Motor neuron (in vitro differentiated cells): ENCODE results near the gene EFCAB11. TPM values are rescaled to one million over a fixed set of nuclear protein-coding genes. Genes with fewer than 3 reads are reported as not detected.
A peak's percentile ranks its signal among the peaks of the same experiment; 100 is the strongest.

Experiments
- ATAC-seq, 8 experiments: fragments of 200-7000 bp; cut with Tn5 transposase; replicated peaks in 6 of 8; 2 replicates each; pipeline ENCODE4 v1.8.0; 2021; ENCODE audit warnings: mild to moderate bottlenecking in 8 of 8, moderate library complexity in 8 of 8
- H3K27ac ChIP-seq, 2 donors: fragments of 250-450 bp; sonication (Bioruptor Pico); 2 replicates each; pipeline ENCODE4 v1.9.0; 2021; ENCODE audit warnings: antibody characterized with exemption in 2 of 2, mild to moderate bottlenecking in 2 of 2, moderate library complexity in 1 of 2
- H3K4me1 ChIP-seq, 2 donors: fragments of 250-450 bp; sonication (Bioruptor Pico); replicated peaks in 1 of 2; 2 replicates each; pipeline ENCODE4 v1.6.1; 2021; ENCODE audit warnings: antibody characterized with exemption in 2 of 2, mild to moderate bottlenecking in 2 of 2, moderate library complexity in 1 of 2
- H3K4me3 ChIP-seq, 5 donors: fragments of 250-450 bp; sonication (Bioruptor Pico); 2 replicates each; pipeline ENCODE4 v1.9.0; 2021; ENCODE audit warnings: antibody characterized with exemption in 5 of 5, mild to moderate bottlenecking in 5 of 5, moderate library complexity in 4 of 5
- WGBS, 10 experiments: fragments of 450-650 bp; shearing (Covaris generic); methylation state at CpG; one replicate each; pipeline ENCODE4 v1.0.0; 2022; 5-methylcytosine and 5-hydroxymethylcytosine counted together
- in situ Hi-C, 9 experiments: fragments of 400-800 bp; cut with MboI; loops; one replicate each; pipeline ENCODE4 v1.15.0; 2021; ENCODE audit warnings: low sequenced_read_pairs in 9 of 9, low pct_unique_long_range_greater_than_20kb in 2 of 9; ENCODE audit not compliant: unreplicated experiment in 9 of 9
- total RNA-seq, 8 experiments: library from RNA; unstranded; fragments of 300-600 nt; gene quantifications; 2 replicates each; pipeline versions ENCODE4 v1.2.3 to v1.2.4, GENCODE V29; 2022

The EFCAB11 gene
- total RNA-seq, 8 experiments from 2014 or later = 3.5 to 13.2 (median 8.1) TPM

- no peak overlapping the region for H3K4me3 ChIP-seq
- 0 to 100% (median 71%) methylated on average over 1 to 5 of the region's 7 CpGs; no CpG with 5 or more reads in 2 of the 10 experiments for WGBS, 10 experiments
- H3K27ac ChIP-seq = no peak overlapping the region
- H3K4me1 ChIP-seq = no peaks in the 10 kb centered on the region
- in situ Hi-C loops = loop anchor here in 1 of 9 experiments (25.0 kb wide), 1 partner anchor 723 kb away; no protein-coding TSS in a partner anchor
- no peak for ATAC-seq
Observed at GRCh38 chr14:89760086-89760485, 194.4 kb downstream of the EFCAB11 start.

- no peak overlapping the region for H3K4me3 ChIP-seq
- in situ Hi-C loops = loop anchor here in 1 of 9 experiments (25.0 kb wide), 1 partner anchor 720 kb away; no protein-coding TSS in a partner anchor
- no peak overlapping the region for H3K27ac ChIP-seq
- ATAC-seq = no peak
- no peaks in the 10 kb centered on the region for H3K4me1 ChIP-seq
- WGBS, 10 experiments = 40 to 100% (median 65%) methylated on average over 1 to 5 of the region's 5 CpGs; no CpG with 5 or more reads in 1 of the 10 experiments
Observed at GRCh38 chr14:89757313-89757939, 197.1 kb downstream of the EFCAB11 start.

DNA sequence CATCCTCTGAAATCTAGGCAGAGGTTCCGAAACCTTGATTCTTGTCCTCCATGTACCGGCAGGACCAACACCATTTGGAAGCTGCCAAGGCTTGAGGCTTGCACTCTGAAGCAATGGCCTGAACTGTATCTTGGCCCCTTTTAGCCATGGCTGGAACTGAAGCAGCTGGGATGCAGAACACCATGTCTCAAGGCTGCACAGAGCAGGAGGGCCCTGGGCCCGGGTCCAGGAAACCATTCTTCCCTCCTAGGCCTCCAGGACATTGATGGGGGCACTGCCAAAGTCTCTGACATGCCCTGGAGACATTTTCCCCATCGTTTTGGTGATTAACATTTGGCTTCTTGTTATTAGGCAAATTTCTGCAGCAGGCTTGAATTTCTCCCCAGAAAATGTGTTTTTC, 198.7 kb downstream of the EFCAB11 start:
- in situ Hi-C loops = loop anchor here in 1 of 9 experiments (25.0 kb wide), 1 partner anchor 719 kb away; no protein-coding TSS in a partner anchor
- ATAC-seq = no peak
- Histone ChIP-seq H3K27ac (no peak overlapping the region), H3K4me3 (no peak overlapping the region), H3K4me1 (no peaks in the 10 kb centered on the region)
- WGBS, 10 experiments = 0 to 100% (median 41%) methylated on average over 1 to 4 of the region's 4 CpGs; no CpG with 5 or more reads in 2 of the 10 experiments

- no peaks in the 10 kb centered on the region for H3K4me1 ChIP-seq
- WGBS, 10 experiments = 40 to 100% (median 86%) methylated on average over 1 to 2 of the region's 4 CpGs; no CpG with 5 or more reads in 7 of the 10 experiments
- in situ Hi-C loops = loop anchor here in 1 of 9 experiments (25.0 kb wide), 1 partner anchor 717 kb away; no protein-coding TSS in a partner anchor
- no peak overlapping the region for H3K27ac ChIP-seq
- H3K4me3 ChIP-seq = no peak overlapping the region
- ATAC-seq = peak in 1 of 8 experiments; percentile 60
Observed at GRCh38 chr14:89753828-89754412, 200.6 kb downstream of the EFCAB11 start.

- Histone ChIP-seq H3K4me3 (no peak overlapping the region), H3K27ac (no peak overlapping the region), H3K4me1 (no peaks in the 10 kb centered on the region)
- no peak for ATAC-seq
- 13 to 90% (median 74%) methylated on average over 1 to 5 of the region's 5 CpGs; no CpG with 5 or more reads in 2 of the 10 experiments for WGBS, 10 experiments
- in situ Hi-C loops = loop anchor here in 1 of 9 experiments (25.0 kb wide), 1 partner anchor 714 kb away; no protein-coding TSS in a partner anchor
Observed at GRCh38 chr14:89750908-89751392, 203.6 kb downstream of the EFCAB11 start.

GRCh38 chr14:89750281-89750755, 204.2 kb downstream of the EFCAB11 start:
- WGBS, 10 experiments = 34 to 100% (median 82%) methylated on average over 1 to 6 of the region's 6 CpGs; no CpG with 5 or more reads in 1 of the 10 experiments
- H3K27ac ChIP-seq = no peak overlapping the region
- H3K4me1 ChIP-seq = no peaks in the 10 kb centered on the region
- ATAC-seq = peak in 4 of 8 experiments; percentile 66 to 94 (median 82)
- H3K4me3 ChIP-seq = no peak overlapping the region
- in situ Hi-C loops = loop anchor here in 1 of 9 experiments (25.0 kb wide), 1 partner anchor 713 kb away; no protein-coding TSS in a partner anchor

DNA sequence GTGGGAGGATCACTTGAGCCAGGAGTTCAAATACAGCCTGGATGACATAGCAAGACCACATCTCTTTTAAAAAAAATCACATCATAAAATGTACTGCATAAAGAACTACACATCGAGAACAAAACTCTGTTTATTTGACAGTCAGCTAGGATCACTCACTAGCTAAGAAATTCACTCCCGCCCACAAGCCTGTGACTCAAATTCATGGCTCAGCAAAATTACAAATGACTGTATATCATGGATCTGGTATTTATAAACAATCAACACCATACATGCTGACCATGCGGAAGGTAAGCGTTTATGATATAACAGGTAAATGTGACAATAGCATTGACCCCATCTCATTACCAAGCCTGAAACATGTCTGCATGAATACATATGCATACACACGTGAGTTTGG, 206.5 kb downstream of the EFCAB11 start:
- WGBS, 10 experiments = 0 to 100% (median 78%) methylated on average over 1 to 5 of the region's 5 CpGs
- ATAC-seq = no peak
- no peaks in the 10 kb centered on the region for H3K4me1 ChIP-seq
- no peak overlapping the region for H3K4me3 ChIP-seq
- in situ Hi-C loops = no loop called here
- H3K27ac ChIP-seq = no peak overlapping the region

DNA sequence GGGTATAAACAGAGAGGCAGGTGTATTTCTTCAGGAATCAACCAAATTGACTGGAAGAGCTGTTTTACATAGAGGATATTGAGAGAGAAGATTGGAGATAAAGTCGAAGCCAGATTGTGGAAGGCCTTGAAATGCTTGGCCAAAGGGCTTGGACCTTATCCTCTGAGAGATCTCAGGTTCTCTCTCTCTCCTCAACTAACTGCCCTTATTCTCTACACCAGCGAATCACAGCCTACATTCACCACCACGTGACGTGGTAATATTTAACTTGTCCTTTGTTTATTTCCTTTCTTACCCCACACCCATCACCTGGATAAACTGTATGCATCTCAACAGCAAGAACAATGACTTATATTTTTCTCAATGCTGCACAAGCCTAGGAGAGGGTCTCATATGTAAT, 207.4 kb downstream of the EFCAB11 start:
- no peak for ATAC-seq
- Histone ChIP-seq H3K4me3 (no peak overlapping the region), H3K27ac (no peak overlapping the region), H3K4me1 (no peaks in the 10 kb centered on the region)
- in situ Hi-C loops = no loop called here
- WGBS, 10 experiments = 60 to 100% (median 86%) methylated on average over 1 to 4 of the region's 4 CpGs; no CpG with 5 or more reads in 1 of the 10 experiments

DNA sequence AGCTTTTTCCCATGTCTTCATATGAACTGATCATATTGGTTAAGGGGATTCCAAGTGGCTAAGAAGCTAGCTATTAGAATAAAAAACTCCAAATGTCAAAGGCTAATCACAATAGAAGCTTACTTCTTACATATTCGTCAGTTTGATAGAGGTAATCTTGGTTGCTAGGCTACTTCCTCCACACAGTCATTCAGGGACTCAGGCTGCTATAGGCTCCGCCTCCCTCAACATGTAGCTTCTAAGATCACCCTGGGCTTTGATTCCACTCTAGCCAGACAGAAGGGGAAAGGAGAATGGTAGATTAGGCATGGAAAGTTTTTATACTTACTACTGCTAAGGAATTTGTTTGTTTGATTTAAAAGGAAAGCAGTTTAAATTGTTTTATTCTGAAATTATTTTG, 207.9 kb downstream of the EFCAB11 start:
- no peak for ATAC-seq
- WGBS, 10 experiments = 50 to 100% (median 79%) methylated on average over 1 to 2 of the region's 2 CpGs; no CpG with 5 or more reads in 1 of the 10 experiments
- no peak overlapping the region for H3K4me3 ChIP-seq
- H3K4me1 ChIP-seq = no peaks in the 10 kb centered on the region
- H3K27ac ChIP-seq = no peak overlapping the region
- in situ Hi-C loops = no loop called here

- no peaks in the 10 kb centered on the region for H3K4me1 ChIP-seq
- no peak overlapping the region for H3K4me3 ChIP-seq
- no peak overlapping the region for H3K27ac ChIP-seq
- ATAC-seq = no peak
- WGBS, 10 experiments = 90 to 100% (median 93%) methylated on average over 1 to 7 of the region's 7 CpGs; no CpG with 5 or more reads in 1 of the 10 experiments
- in situ Hi-C loops = no loop called here
Observed at GRCh38 chr14:89746135-89746534, 208.4 kb downstream of the EFCAB11 start.

Other genes with a start within 250 kb of the EFCAB11 start
- gene TDP1, start 1.2 kb upstream of the EFCAB11 start, total RNA-seq = 100 to 1,000 TPM in 1 of 8 experiments, 10 to 100 TPM in 7; 13.5 to 156 (median 29.0) TPM
- gene KCNK13, start 107.3 kb upstream of the EFCAB11 start, total RNA-seq = 1 to 10 TPM in 1 of 8 experiments, under 1 TPM in 4, not detected in 3; 0.05 to 2.2 (median 0.24) TPM